OCI-LY7 (cell line): ENCODE measurements around the gene MIOX. TPM values are rescaled to one million over a fixed set of nuclear protein-coding genes. Genes with fewer than 3 reads are reported as not detected.

Experiments used
- BruUV-seq: library from RNA; stranded (reverse); fragments of 400-500 nt; replicated peaks from 2 replicates; lab custom pipeline; 2021; lab: Mats Ljungman, UMichigan
- CTCF ChIA-PET: fragments of 300-600 bp; sonication (Branson Sonifier 250); formaldehyde crosslinking; loops from one replicate; lab custom pipeline; 2022; ENCODE audit warnings: antibody characterized with exemption; ENCODE audit not compliant: unreplicated experiment; lab: Charles Lee
- POLR2A ChIA-PET: fragments of 300-600 bp; sonication (Branson Sonifier 250); formaldehyde crosslinking; loops from one replicate; lab custom pipeline; 2022; ENCODE audit warnings: antibody characterized with exemption; lab: Charles Lee
- DNase-seq: peaks from one replicate; pipeline ENCODE4 v3.0.0-alpha.2; 2015; ENCODE audit warnings: low spot score
- H2AFZ ChIP-seq: fragments of 200-600 bp; sonication (generic), shearing (Covaris generic); 2 replicates; pipeline ENCODE4 v1.6.1; 2014; ENCODE audit warnings: mild to moderate bottlenecking, antibody characterized with exemption, low read length, moderate library complexity
- H3K27ac ChIP-seq: fragments of 200-600 bp; sonication (generic); 2 replicates; pipeline ENCODE4 v1.5.1; 2014; ENCODE audit warnings: mixed run types, low read depth, mild to moderate bottlenecking, moderate library complexity, low read length, inconsistent platforms; ENCODE audit not compliant: poor library complexity, severe bottlenecking
- H3K36me3 ChIP-seq: fragments of 200-600 bp; sonication (generic); 2 replicates; pipeline ENCODE4 v1.6.1; 2014; ENCODE audit warnings: mild to moderate bottlenecking, antibody characterized with exemption, low read length, moderate library complexity, mixed read lengths; ENCODE audit not compliant: insufficient read depth
- H3K4me1 ChIP-seq: fragments of 200-600 bp; sonication (generic); 2 replicates; pipeline ENCODE4 v1.5.1; 2014; ENCODE audit warnings: mild to moderate bottlenecking, low read length; ENCODE audit not compliant: insufficient read depth, poor library complexity, severe bottlenecking
- H3K4me2 ChIP-seq: fragments of 200-600 bp; sonication (generic); 2 replicates; pipeline ENCODE4 v1.6.1; 2014; ENCODE audit warnings: mild to moderate bottlenecking, low read length
- H3K4me3 ChIP-seq: fragments of 200-600 bp; sonication (generic); 2 replicates; pipeline ENCODE4 v1.5.1; 2014; ENCODE audit warnings: mild to moderate bottlenecking, low read depth, low read length; ENCODE audit not compliant: poor library complexity, severe bottlenecking
- H3K79me2 ChIP-seq: fragments of 200-600 bp; sonication (generic); 2 replicates; pipeline ENCODE4 v1.6.1; 2016; ENCODE audit warnings: low read depth, mild to moderate bottlenecking, low read length, moderate library complexity, mixed read lengths; ENCODE audit not compliant: insufficient read depth
- H3K9me2 ChIP-seq: fragments of 200-600 bp; sonication (generic); 2 replicates; pipeline ENCODE4 v1.6.1; 2016; ENCODE audit warnings: mild to moderate bottlenecking, low read length, mixed read lengths; ENCODE audit not compliant: insufficient read depth
- H3K9me3 ChIP-seq: fragments of 200-600 bp; sonication (generic); 2 replicates; pipeline ENCODE4 v1.6.1; 2014; ENCODE audit warnings: mild to moderate bottlenecking, mixed run types, low read length, mixed read lengths
- H4K20me1 ChIP-seq: fragments of 200-600 bp; sonication (generic); 2 replicates; pipeline ENCODE4 v1.6.1; 2014; ENCODE audit warnings: mild to moderate bottlenecking, antibody characterized with exemption, low read length, moderate library complexity, mixed read lengths; ENCODE audit not compliant: insufficient read depth
- CTCF ChIP-seq: fragments of 200-600 bp; sonication (generic); conservative IDR thresholded peaks from 2 replicates; pipeline ENCODE4 v1.5.1; 2014; ENCODE audit warnings: mild to moderate bottlenecking, antibody characterized with exemption, low read length, moderate library complexity, mixed read lengths
- EZH2phosphoT487 ChIP-seq: fragments of 200-600 bp; sonication (generic); IDR thresholded peaks from 2 replicates; pipeline ENCODE4 v1.6.1; 2018; ENCODE audit warnings: low read depth, borderline replicate concordance, mild to moderate bottlenecking, mixed run types, antibody characterized with exemption, low read length, moderate library complexity, mixed read lengths
- intact Hi-C: fragments of 100-400 bp; cut with micrococcal nuclease; formaldehyde crosslinking; loops from one replicate; pipeline ENCODE4 v1.10.0; 2022; ENCODE audit not compliant: unreplicated experiment
- total RNA-seq, 2 experiments: library from RNA; depleted of rRNA in 1 of 2; stranded (reverse); fragments of >200 nt in 1 of 2; shearing (Covaris generic) in 1 of 2; gene quantifications; 2 replicates each; pipeline ENCODE4 v1.2.3, GENCODE V29; 2014 to 2022

Gene MIOX
- total RNA-seq, 2 experiments from 2014 or later, result 0.53 TPM; not detected in 1

DNA sequence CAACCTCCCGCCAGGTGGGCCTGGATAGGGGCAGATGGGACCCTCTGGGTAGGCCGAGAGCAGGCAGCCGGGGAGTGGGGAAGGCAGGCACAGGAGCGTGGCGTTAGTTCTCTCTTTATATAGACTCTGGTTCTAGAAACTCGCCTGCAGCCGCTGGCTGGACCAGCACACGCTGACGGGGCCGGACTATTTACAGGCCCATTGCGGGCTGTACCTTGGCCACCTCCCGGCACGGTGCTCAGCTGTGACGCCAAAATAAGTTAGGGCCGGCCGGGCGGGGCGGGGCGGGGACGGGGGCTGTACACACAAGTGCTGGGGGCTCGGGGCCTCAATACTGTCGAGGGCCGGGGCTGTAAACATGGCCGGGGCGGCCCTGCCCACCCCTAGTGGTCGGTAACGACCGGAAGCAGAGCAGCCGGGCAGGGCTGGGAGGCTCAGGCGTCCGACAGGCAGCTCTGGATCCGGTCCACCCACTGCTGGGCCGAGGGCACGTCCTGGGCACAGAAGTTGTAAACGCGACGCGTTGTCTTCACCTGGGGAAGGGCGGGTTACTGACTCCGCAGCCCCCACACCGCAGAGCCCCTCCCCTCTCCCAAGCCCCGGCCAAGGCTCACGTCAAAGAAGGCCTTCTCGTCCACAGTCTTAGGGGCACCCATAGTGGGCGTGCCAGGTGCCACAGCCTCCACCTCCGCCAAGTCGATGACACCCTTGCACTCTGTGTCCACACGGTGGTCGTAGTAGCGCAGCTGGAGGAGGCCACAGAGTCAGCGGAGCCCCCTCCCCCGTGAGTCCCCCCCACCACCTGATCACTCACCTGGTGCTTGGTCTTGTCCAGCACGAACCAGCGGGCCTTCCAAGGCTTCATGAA lies 39.7 kb upstream of the MIOX start:
- BruUV-seq, result TSS peak; percentile 68
- Histone ChIP-seq H3K4me1 (peaks cover 48% of the 10 kb centered on the region), H3K9me2 (no peaks in the 10 kb centered on the region), H3K27ac (no peak overlapping the region), H3K4me2 (no peak overlapping the region), H3K36me3 (peaks cover 88% of the 10 kb centered on the region), H3K9me3 (no peaks in the 10 kb centered on the region), H2AFZ (no peak overlapping the region), H3K4me3 (no peak overlapping the region), H3K79me2 (peaks cover 5% of the 10 kb centered on the region; the same call in 1 of the 2 replicates), H4K20me1 (no peaks in the 10 kb centered on the region)
- DNase-seq, result no peak
- ChIA-PET POLR2A (interaction anchor here (0.6 kb wide), 1 partner anchor 18 kb away, joined by 4 read pairs; no protein-coding TSS in a partner anchor), CTCF (no interaction called here)
- intact Hi-C loops, result no loop called here
- TF ChIP-seq EZH2phosphoT487, result no peak
- no peak for TF ChIP-seq CTCF

- Histone ChIP-seq H3K79me2 (peaks cover 5% of the 10 kb centered on the region; the same call in 1 of the 2 replicates), H3K4me2 (no peak overlapping the region), H3K4me1 (peaks cover 48% of the 10 kb centered on the region), H3K4me3 (no peak overlapping the region), H3K36me3 (peaks cover 93% of the 10 kb centered on the region), H3K9me2 (no peaks in the 10 kb centered on the region), H3K9me3 (no peaks in the 10 kb centered on the region), H4K20me1 (no peaks in the 10 kb centered on the region), H2AFZ (no peak overlapping the region), H3K27ac (peak overlapping the region; percentile 86)
- DNase-seq, result no peak
- intact Hi-C loops, result loop anchor here (2.0 kb wide), 1 partner anchor 51 kb away; no protein-coding TSS in a partner anchor
- no TSS peak for BruUV-seq
- ChIA-PET CTCF (no interaction called here), POLR2A (no interaction called here)
- no peak for TF ChIP-seq CTCF
Measured at GRCh38 chr22:50447576-50448551, 38.8 kb upstream of the MIOX start.
